HepG2 (cell line): ENCODE results near the gene PTPRD. TPM values are rescaled to one million over a fixed set of nuclear protein-coding genes. Genes with fewer than 3 reads are reported as not detected.

ENCODE experiments used
- ATAC-seq: fragments of 200-7000 bp; cut with Tn5 transposase; 3 replicates; pipeline ENCODE4 v1.9.1; 2020; ENCODE audit warnings: mild to moderate bottlenecking, moderate library complexity
- BruUV-seq: library from RNA; stranded (reverse); fragments of 400-500 nt; replicated peaks from 2 replicates; lab custom pipeline; 2021; lab: Mats Ljungman, UMichigan
- CTCF ChIA-PET: fragments of 300-600 bp; formaldehyde crosslinking; extraction: SDS; loops from one replicate; lab custom pipeline; 2021; ENCODE audit warnings: low total read pairs, inconsistent platforms, low intra/inter-chr PET ratio; lab: Yijun Ruan, JAX
- POLR2A ChIA-PET: fragments of 350-600 bp; sonication (Branson Sonifier 250); formaldehyde crosslinking; loops from one replicate; lab custom pipeline; 2020; ENCODE audit warnings: antibody characterized with exemption, inconsistent platforms; lab: Yijun Ruan, JAX
- DNase-seq: peaks from one replicate; pipeline ENCODE4 v3.0.0-alpha.2; 2015; ENCODE audit warnings: low spot score
- FAIRE-seq: peaks from 3 replicates; lab custom pipeline; 2011; peaks lifted over from hg19 to GRCh38; lab: Jason Lieb, UNC
- H2AFZ ChIP-seq: one replicate; pipeline ENCODE4 v1.6.1; 2011; ENCODE audit warnings: low read length, inconsistent platforms
- H3K27ac ChIP-seq: fragments of 300-600 bp; 3 replicates; pipeline ENCODE4 v1.8.0; 2011; ENCODE audit warnings: mixed run types, mild to moderate bottlenecking, mixed read lengths, low read length, inconsistent platforms; ENCODE audit not compliant: insufficient read depth; ENCODE audit errors: extremely low read length
- H3K27me3 ChIP-seq, 2 experiments: fragments of 200-600 bp in 1 of 2; 2 replicates in 1 of 2; 3 replicates in 1 of 2; pipeline versions ENCODE4 v1.6.0 to v1.8.0; 2011; ENCODE audit warnings: low read length in 2 of 2, mild to moderate bottlenecking in 2 of 2, moderate library complexity in 2 of 2, inconsistent platforms in 1 of 2; ENCODE audit not compliant: insufficient read depth in 2 of 2, control insufficient read depth in 1 of 2
- H3K36me3 ChIP-seq, 2 experiments: fragments of 200-600 bp in 1 of 2; replicated peaks in 1 of 2; 2 replicates in 1 of 2; 3 replicates in 1 of 2; pipeline versions ENCODE4 v1.5.1 to v1.8.0; 2011; ENCODE audit warnings: low read length in 2 of 2, inconsistent platforms in 1 of 2; ENCODE audit not compliant: insufficient read depth in 2 of 2, control insufficient read depth in 1 of 2
- H3K4me1 ChIP-seq: 2 replicates; pipeline ENCODE4 v1.5.1; 2012; ENCODE audit warnings: low read length, inconsistent platforms; ENCODE audit not compliant: insufficient read depth
- H3K4me2 ChIP-seq: 2 replicates; pipeline ENCODE4 v1.6.0; 2011; ENCODE audit warnings: low read depth, low read length, inconsistent platforms
- H3K4me3 ChIP-seq, 3 experiments: fragments of 200-600 bp in 1 of 3; sonication (generic), shearing (Covaris generic) in 1 of 3; replicated peaks in 1 of 3; 2 replicates each; pipeline ENCODE4 v1.5.1; 2011 to 2016; ENCODE audit warnings: low read length in 3 of 3, inconsistent platforms in 2 of 3, low read depth in 2 of 3, mild to moderate bottlenecking in 2 of 3, control low read depth in 1 of 3, mixed read lengths in 1 of 3; ENCODE audit not compliant: insufficient read depth in 1 of 3
- H3K79me2 ChIP-seq: one replicate; pipeline ENCODE4 v1.6.1; 2011; ENCODE audit warnings: low read length, inconsistent platforms; ENCODE audit not compliant: insufficient read depth
- H3K9ac ChIP-seq: 2 replicates; pipeline ENCODE4 v1.6.0; 2011; ENCODE audit warnings: mild to moderate bottlenecking, low read depth, low read length, inconsistent platforms; ENCODE audit not compliant: insufficient read depth
- H3K9me3 ChIP-seq: 2 replicates; pipeline ENCODE4 v1.5.1; 2012; ENCODE audit warnings: mild to moderate bottlenecking, low read length
- H4K20me1 ChIP-seq: 2 replicates; pipeline ENCODE4 v1.6.0; 2011; ENCODE audit warnings: inconsistent platforms, mild to moderate bottlenecking, low read length, moderate library complexity; ENCODE audit not compliant: insufficient read depth
- DPF2 ChIP-seq: sonication (generic); formaldehyde crosslinking; IDR thresholded peaks from 2 replicates; pipeline ENCODE4 v1.4.0; 2020; ENCODE audit warnings: mild to moderate bottlenecking, low read depth, missing genetic modification reagents, borderline replicate concordance
- ETV5 ChIP-seq: IDR thresholded peaks from 2 replicates; pipeline ENCODE4 v1.6.1; 2018; ENCODE audit warnings: missing biosample characterization, missing genetic modification reagents, inconsistent platforms, borderline replicate concordance
- FOXO1 ChIP-seq: sonication (generic); formaldehyde crosslinking; IDR thresholded peaks from 2 replicates; pipeline ENCODE4 v1.4.0; 2020; ENCODE audit warnings: missing genetic modification reagents
- HNF4A ChIP-seq: sonication (generic); formaldehyde crosslinking; IDR thresholded peaks from 2 replicates; pipeline ENCODE4 v1.4.0; 2020; ENCODE audit warnings: missing genetic modification reagents
- HNRNPLL ChIP-seq: fragments of 200-400 bp; formaldehyde crosslinking; IDR thresholded peaks from 2 replicates; pipeline ENCODE4 v1.6.1; 2017; ENCODE audit warnings: mild to moderate bottlenecking, low read depth, low read length; ENCODE audit not compliant: poor library complexity, severe bottlenecking
- JDP2 ChIP-seq: sonication (generic); formaldehyde crosslinking; IDR thresholded peaks from 2 replicates; pipeline ENCODE4 v1.8.1; 2022; ENCODE audit warnings: missing genetic modification reagents, borderline replicate concordance
- MEF2D ChIP-seq: sonication (generic); formaldehyde crosslinking; IDR thresholded peaks from 2 replicates; pipeline ENCODE4 v1.5.1; 2020; ENCODE audit warnings: mild to moderate bottlenecking, missing genetic modification reagents
- MTF2 ChIP-seq: sonication (generic); formaldehyde crosslinking; IDR thresholded peaks from 2 replicates; pipeline ENCODE4 v1.5.0; 2020; ENCODE audit warnings: missing genetic modification reagents, borderline replicate concordance
- SMAD9 ChIP-seq: sonication (generic); formaldehyde crosslinking; IDR thresholded peaks from 2 replicates; pipeline ENCODE4 v1.5.1; 2020; ENCODE audit warnings: mild to moderate bottlenecking, missing genetic modification reagents
- ZBTB14 ChIP-seq: sonication (generic); formaldehyde crosslinking; IDR thresholded peaks from 2 replicates; pipeline ENCODE4 v1.4.0; 2020; ENCODE audit warnings: missing genetic modification reagents
- ZFYVE20 ChIP-seq: sonication (generic); formaldehyde crosslinking; IDR thresholded peaks from 2 replicates; pipeline ENCODE4 v1.8.0; 2023; ENCODE audit warnings: low read depth, mild to moderate bottlenecking, moderate library complexity, missing genetic modification reagents, borderline replicate concordance
- ZNF138 ChIP-seq: sonication (generic); formaldehyde crosslinking; IDR thresholded peaks from 2 replicates; pipeline ENCODE4 v1.5.0; 2020; ENCODE audit warnings: mild to moderate bottlenecking, low read depth, missing genetic modification reagents
- ZNF160 ChIP-seq: sonication (generic); formaldehyde crosslinking; IDR thresholded peaks from 2 replicates; pipeline ENCODE4 v1.8.0; 2022; ENCODE audit warnings: mild to moderate bottlenecking, inconsistent platforms, missing genetic modification reagents
- ZNF224 ChIP-seq: sonication (generic); formaldehyde crosslinking; IDR thresholded peaks from 2 replicates; pipeline ENCODE4 v1.5.0; 2020; ENCODE audit warnings: mild to moderate bottlenecking, missing genetic modification reagents
- ZNF746 ChIP-seq: sonication (generic); formaldehyde crosslinking; IDR thresholded peaks from 2 replicates; pipeline ENCODE4 v1.8.0; 2022; ENCODE audit warnings: mild to moderate bottlenecking, missing genetic modification reagents
- ZNF768 ChIP-seq: sonication (generic); formaldehyde crosslinking; IDR thresholded peaks from 2 replicates; pipeline ENCODE4 v1.4.0; 2020; ENCODE audit warnings: missing genetic modification reagents
- WGBS: methylation state at CpG from one replicate; pipeline ENCODE4 v1.1.6; 2017; ENCODE audit warnings: low lambda C conversion rate; 5-methylcytosine and 5-hydroxymethylcytosine counted together
- in situ Hi-C: cut with HindIII; loops from 2 replicates; pipeline ENCODE4 v1.10.0; 2017; ENCODE audit warnings: low pct_unique_long_range_greater_than_20kb; ENCODE audit not compliant: extremely low pct_ligation_motif_present
- intact Hi-C: fragments of 100-400 bp; cut with micrococcal nuclease; formaldehyde crosslinking; loops from one replicate; pipeline ENCODE4 v1.10.0; 2022; ENCODE audit not compliant: unreplicated experiment
- polyA plus RNA-seq, 8 experiments: library from polyadenylated mRNA; depleted of rRNA in 3 of 8; stranded (reverse) in 7 of 8; unstranded in 1 of 8; fragments of >200 nt; fragmentation: Illumina TruSeq in 4 of 8; extraction: Trizol in 4 of 8; gene quantifications; 2 replicates each; pipeline versions ENCODE4 v1.2.1 to v1.2.3, GENCODE V29; 2011 to 2016; ENCODE audit warnings: low read depth in 4 of 8, missing spikeins in 1 of 8, mixed read lengths in 1 of 8; ENCODE audit not compliant: insufficient read depth in 1 of 8
- total RNA-seq, 5 experiments: library from RNA; depleted of rRNA; stranded (reverse); fragments of >200 nt; fragmentation: Illumina TruSeq; extraction: Trizol; gene quantifications; 2 replicates each; pipeline ENCODE4 v1.2.3, GENCODE V29; 2016; ENCODE audit warnings: low read depth in 1 of 5

Gene PTPRD
- total and polyA plus RNA-seq, 2 of the 13 experiments (the other 11 are each of a cell fraction or from before 2014, with no cell fraction given), result 0.05 TPM; not detected in 1

GRCh38 chr9:8872802-8873201 lies 1740.0 kb downstream of the PTPRD start:
- H3K4me1 ChIP-seq, result no peaks in the 10 kb centered on the region
- no peaks in the 10 kb centered on the region for H3K27me3 ChIP-seq
- H3K4me3 ChIP-seq, result no peak overlapping the region
- WGBS, result 0% methylated on average over 3 of the region's 3 CpGs
- H3K9me3 ChIP-seq, result no peaks in the 10 kb centered on the region
- H3K36me3 ChIP-seq, result no peaks in the 10 kb centered on the region
- ATAC-seq (no peak), FAIRE-seq (no peak), DNase-seq (no peak)
- in situ Hi-C loops, result no loop called here
- no peak overlapping the region for H3K4me2 ChIP-seq
- no peak overlapping the region for H3K27ac ChIP-seq
- no peaks in the 10 kb centered on the region for H3K79me2 ChIP-seq
- no peak overlapping the region for H3K9ac ChIP-seq
- no TSS peak for BruUV-seq
- no peaks in the 10 kb centered on the region for H4K20me1 ChIP-seq
- CTCF ChIA-PET, result no interaction called here
- POLR2A ChIA-PET, result no interaction called here
- TF ChIP-seq ZNF768 (CRISPR knock-in tag) (no peak), FOXO1 (no peak), SMAD9 (CRISPR knock-in tag) (no peak), HNRNPLL (no peak), JDP2 (CRISPR knock-in tag) (no peak), ZNF224 (no peak), ZBTB14 (CRISPR knock-in tag) (no peak)
- H2AFZ ChIP-seq, result no peak overlapping the region
- intact Hi-C loops, result no loop called here

GRCh38 chr9:8871796-8872445 lies 1740.9 kb downstream of the PTPRD start:
- no TSS peak for BruUV-seq
- TF ChIP-seq MTF2, result no peak
- no peak for TF ChIP-seq ETV5 (CRISPR knock-in tag)
- TF ChIP-seq ZNF746 (CRISPR knock-in tag), result no peak
- no peak for TF ChIP-seq DPF2
- no peak for TF ChIP-seq ZFYVE20
- TF ChIP-seq ZNF160 (CRISPR knock-in tag), result no peak
- TF ChIP-seq ZNF224, result no peak
- no peak for TF ChIP-seq ZNF138 (CRISPR knock-in tag)
- TF ChIP-seq MEF2D (CRISPR knock-in tag), result no peak
- no peak for TF ChIP-seq HNF4A (CRISPR knock-in tag)
- Histone ChIP-seq H3K4me1 (no peaks in the 10 kb centered on the region), H3K9me3 (no peaks in the 10 kb centered on the region), H3K27me3 (no peaks in the 10 kb centered on the region), H3K9ac (no peak overlapping the region), H4K20me1 (no peaks in the 10 kb centered on the region), H3K36me3 (no peaks in the 10 kb centered on the region), H3K4me3 (no peak overlapping the region), H3K4me2 (no peak overlapping the region), H2AFZ (no peak overlapping the region), H3K27ac (no peak overlapping the region), H3K79me2 (no peaks in the 10 kb centered on the region)
- ChIA-PET POLR2A (no interaction called here), CTCF (no interaction called here)
- intact Hi-C loops (no loop called here), in situ Hi-C loops (no loop called here)
- WGBS, result 39% methylated on average over 3 of the region's 3 CpGs
- FAIRE-seq, result no peak
- no peak for ATAC-seq
- no peak for DNase-seq
